DND-41 (cell line): ENCODE measurements around the gene RPS14.

Source experiments
- CTCF ChIP-seq: IDR thresholded peaks from 2 replicates; pipeline ENCODE4 v1.5.1; 2012; ENCODE audit warnings: borderline replicate concordance, low read length, moderate library complexity, mild to moderate bottlenecking; ENCODE audit not compliant: poor library complexity, severe bottlenecking; ENCODE audit errors: extremely low read depth
- EZH2 ChIP-seq: IDR thresholded peaks from 3 replicates; pipeline ENCODE4 v1.6.1; 2012; ENCODE audit warnings: borderline replicate concordance, low read depth, mild to moderate bottlenecking, moderate library complexity, low read length, inconsistent platforms; ENCODE audit not compliant: severe bottlenecking

GRCh38 chr5:150408231-150408943, 41.2 kb downstream of the RPS14 start:
- no peak for TF ChIP-seq CTCF
- no peak for TF ChIP-seq EZH2
